DMS153 treated with DMSO at 0.1 percent for 48 hours (cell line): ENCODE measurements around the gene MED27.

Experiments
- DNase-seq: peaks from one replicate; lab custom pipeline; 2025; ENCODE audit not compliant: unreplicated experiment; lab: John Stamatoyannopoulos, UW

MED27 gene

GRCh38 chr9:131839281-131840084 lies 240.2 kb downstream of the MED27 start:
- no peak for DNase-seq

- no peak for DNase-seq
Measured at GRCh38 chr9:131838530-131839280, 241.0 kb downstream of the MED27 start.

GRCh38 chr9:131837836-131838235 lies 241.8 kb downstream of the MED27 start:
- DNase-seq: no peak

- DNase-seq: no peak
Measured at GRCh38 chr9:131837316-131837715, 242.4 kb downstream of the MED27 start.

GRCh38 chr9:131836607-131837315 lies 242.9 kb downstream of the MED27 start:
- DNase-seq: no peak

- DNase-seq: no peak
Measured at GRCh38 chr9:131836021-131836420, 243.6 kb downstream of the MED27 start.

DNA sequence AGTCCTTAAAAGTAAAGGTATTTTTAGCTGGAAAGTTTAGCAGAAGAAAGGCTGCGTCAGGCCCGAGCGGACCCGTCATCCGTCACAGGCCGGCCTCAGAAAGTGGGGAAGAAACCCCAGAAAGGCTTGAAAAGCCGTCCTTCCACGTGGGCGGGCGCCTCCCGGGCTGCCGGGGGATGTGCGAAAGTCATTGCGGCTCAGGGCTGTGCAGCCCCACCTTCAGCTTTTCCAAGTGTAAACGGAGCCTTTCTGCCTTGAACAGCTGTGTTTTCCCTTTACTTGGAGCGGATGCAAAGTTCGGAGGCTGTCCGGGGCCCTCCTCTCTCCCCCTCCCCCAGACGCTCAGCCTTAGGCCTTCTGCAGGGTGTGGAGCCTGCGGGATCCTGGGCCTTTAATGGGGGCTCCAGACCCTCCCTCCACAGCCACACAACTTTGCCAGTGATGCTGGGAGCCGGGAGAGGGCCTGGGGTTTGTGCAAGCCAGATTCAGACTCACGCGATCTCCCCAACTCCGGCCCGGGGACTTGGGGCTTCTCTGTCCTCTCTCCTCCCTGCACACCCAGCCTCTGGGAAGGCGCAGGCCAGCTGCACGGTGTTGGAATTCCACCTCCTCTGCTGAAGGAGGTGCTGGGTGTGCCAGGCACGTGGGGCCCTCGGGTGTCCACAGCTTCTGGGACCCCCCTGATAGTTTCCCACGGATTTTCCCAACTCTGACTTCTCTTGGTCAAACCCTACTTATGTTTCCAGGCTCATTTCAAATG lies 244.3 kb downstream of the MED27 start:
- DNase-seq: no peak

DNA sequence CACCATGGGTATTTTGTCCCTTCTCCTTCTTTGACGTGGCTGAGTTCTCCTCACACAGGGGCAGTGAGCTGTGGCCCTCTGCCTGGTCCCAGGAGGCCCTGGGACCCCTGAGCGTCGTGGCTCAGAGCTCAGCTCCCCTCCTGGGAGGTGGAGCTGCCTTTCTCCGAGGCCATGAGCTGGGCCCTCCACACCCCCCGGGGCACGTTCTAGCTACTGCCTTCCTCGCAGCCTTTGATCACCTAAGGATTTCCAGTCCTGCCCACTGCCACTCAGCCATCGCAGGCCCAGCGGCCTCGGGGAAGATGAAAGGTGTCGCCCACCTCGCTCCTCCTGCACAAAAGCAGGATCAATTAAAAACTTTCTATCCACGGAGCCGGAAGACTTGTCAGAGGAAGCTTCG lies 244.9 kb downstream of the MED27 start:
- no peak for DNase-seq

GRCh38 chr9:131833906-131834305 lies 245.8 kb downstream of the MED27 start:
- no peak for DNase-seq

DNA sequence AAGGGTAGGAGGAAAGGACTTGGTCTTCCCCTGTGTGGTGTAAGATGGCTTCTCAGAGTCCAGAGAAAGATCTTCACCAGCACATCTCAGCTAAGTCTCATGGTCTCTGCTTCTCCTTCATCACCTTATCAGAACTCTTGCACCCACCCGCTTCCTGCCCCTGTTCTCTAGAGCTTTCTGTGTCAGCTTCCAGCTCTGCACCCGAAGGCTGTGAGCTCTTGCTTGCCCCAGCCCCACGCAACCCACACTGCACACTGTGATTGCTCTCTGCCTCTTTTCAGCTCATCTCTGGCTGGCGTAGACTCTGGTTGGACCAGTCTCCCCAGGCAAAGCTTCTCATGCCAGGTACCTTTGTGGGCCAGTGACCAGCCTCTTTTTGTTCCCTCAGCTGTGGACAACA lies 246.6 kb downstream of the MED27 start:
- DNase-seq: no peak

DNA sequence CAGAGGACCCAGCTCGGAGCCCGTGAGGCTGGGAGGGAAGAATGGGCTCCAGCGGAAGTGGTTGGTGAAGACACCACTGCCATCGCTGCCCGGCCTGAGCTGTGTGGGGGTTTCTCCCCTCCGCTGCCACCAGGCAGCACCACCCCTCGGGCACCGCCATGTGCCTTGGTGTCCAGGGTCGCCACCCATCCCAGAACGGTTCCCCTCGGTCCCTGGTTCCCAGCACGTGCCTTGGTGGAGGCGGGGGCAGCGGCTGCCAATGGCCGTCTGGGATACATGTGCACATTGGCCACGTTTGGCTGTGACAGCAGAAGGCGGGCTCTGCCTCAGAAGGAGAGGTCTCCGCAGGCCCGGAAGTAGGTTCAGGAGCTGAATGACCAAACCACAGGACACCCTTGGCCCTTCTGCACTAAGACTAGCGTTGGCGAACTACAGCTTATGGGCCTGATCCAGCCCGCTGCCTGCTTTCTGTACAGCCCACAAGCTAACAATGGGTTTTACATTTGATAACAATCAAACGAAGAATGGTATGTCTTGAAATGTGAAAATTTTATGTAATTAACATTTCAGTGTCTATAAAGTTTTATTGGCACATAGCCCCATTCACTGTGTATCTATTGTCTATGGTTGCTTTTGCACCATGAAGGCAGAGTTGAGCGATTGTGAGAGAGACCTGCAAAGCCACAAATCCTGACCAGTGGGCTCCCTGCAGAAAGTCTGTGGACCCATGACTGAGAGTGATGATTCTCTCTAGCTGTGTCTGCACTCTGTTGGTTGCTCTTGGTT lies 248.1 kb downstream of the MED27 start:
- DNase-seq: no peak

DNA sequence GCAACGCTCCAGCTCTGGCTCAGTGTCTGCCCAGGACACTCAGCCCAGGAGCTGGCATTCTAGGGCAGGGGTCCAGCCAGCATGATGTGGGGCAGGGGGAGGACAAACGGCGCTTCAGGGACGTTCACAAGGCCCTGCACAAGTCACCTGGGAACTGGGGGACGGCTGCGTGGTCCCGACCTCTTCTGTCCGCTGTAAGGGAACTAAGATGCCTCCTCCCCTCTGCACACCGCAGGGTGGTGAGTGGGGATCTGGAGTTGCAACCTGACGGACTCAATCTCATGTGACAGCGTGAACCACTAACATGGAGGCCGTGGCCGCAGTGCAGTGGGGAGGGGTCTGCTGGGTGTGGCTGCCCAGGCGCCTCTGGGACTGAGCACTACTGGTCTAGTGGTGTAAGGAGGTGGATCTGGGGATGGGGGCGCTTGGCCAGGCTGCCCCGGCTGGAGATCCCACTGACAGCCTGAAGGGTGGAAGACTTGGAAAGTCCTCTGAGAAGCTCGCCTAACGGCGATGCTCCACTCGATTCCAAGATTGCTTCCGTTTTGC lies 251.8 kb downstream of the MED27 start:
- no peak for DNase-seq

DNA sequence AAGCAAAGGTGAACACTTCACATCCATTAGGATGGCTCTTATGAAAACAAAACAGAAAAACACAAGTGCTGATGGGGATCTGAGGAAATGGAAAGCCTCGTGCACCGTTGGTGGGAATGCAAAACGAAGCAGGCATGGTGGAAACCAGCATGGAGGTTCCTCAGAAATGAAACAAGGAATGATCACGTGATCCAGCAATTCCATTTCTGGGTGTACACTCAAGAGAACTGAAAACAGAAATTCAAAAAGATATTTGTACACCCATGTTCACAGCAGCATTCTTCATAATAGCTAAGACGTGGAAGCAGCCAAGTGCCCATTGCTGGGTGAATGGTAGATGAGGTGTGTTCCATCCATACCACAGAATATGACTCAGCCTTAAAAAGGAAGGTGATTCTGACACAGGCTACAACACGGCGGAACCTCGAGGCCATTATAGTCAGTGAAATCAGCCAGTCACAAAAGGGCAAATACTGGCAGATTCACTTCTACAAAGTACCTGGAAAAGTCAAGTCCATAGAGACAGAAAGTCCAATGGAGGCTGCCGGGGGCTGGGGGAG lies 252.6 kb downstream of the MED27 start:
- no peak for DNase-seq

DNA sequence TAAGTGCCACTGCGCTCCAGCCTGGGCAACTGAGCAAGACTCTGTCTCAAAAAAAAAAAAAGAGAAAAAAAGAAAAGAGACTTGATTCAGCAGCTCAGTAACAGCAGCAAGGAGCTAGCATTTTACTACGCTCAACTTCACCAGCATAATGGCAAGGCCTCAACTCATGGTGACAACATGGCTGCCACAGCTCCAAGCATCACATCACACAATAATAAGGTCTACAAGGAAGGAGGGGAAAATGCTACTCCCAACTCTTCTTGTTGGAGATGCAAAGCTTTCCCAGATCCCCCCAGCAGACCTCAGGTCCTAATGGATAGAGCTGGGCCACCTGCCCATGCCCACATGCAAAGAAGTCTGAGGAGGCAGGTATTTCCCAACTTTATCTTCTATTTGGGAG lies 253.6 kb downstream of the MED27 start:
- DNase-seq: no peak

- no peak for DNase-seq
Measured at GRCh38 chr9:131824953-131825495, 254.6 kb downstream of the MED27 start.

- DNase-seq: no peak
Measured at GRCh38 chr9:131824155-131824594, 255.5 kb downstream of the MED27 start.

GRCh38 chr9:131823701-131824146 lies 255.9 kb downstream of the MED27 start:
- no peak for DNase-seq

DNA sequence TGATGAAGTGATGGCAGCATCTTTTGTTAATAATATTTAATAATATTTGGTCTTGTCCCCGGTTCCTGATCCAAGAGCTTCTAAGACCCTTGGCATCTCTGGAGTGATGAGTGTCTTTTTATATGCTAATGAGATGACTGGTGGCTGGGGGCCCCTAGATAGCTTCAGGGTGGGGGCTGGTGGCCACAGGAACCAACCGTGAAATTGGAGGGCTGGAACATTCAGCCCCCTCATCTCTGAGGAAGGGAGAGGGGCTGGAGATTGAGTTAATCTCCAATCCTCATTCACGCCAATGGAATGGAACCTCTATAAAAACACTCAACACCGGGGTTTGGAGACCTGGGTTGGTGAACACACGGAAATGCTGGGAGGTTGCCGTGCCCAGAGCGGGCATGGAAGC lies 261.6 kb downstream of the MED27 start:
- peak; percentile 89 for DNase-seq

GRCh38 chr9:131817627-131818026 lies 262.0 kb downstream of the MED27 start:
- DNase-seq: peak; percentile 91
